ENCODE measurements around the gene MCC. TPM values are rescaled to one million over a fixed set of nuclear protein-coding genes. Genes with fewer than 3 reads are reported as not detected.

The MCC gene
- total RNA-seq, 1 donor from 2014 or later = 47.7 TPM

DNA sequence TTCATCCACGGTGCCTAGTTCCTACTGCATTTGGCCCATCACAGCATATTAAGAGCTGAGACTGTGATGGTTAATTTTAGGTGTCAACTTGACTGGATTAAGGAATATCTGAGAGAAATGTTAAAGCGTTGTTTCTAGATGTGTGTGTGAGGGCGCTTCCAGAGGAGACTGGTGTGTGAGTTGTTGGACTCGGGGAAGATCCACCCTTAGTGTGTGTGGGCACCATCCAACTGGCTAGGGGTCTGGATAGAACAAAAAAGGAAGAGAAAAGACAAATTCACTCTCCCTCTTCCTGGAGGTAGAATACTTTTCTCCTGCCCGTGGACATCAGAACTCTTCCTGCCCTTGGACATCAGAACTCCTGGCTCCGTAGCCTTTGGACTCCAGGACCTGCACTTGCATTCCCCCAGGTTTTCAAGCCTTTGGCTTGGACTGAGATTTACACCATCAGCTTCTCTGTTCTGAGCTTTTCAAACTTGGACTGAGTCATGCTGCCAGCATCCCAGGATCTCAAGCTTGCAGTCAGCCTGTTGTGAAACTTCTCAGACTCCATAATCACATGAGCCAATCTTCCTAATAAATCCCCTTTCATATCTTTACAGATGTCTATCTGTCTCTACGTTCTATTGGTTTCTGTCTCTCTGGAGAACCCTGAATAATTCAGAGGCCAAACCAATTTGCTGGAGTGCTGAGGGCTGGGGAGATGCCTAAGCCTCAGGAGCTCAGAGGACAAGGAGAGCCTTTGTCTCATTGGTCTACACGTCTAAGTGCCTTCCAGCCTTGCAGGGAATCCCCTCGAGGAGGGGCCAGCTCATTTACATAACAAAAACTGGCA, 347.2 kb downstream of the MCC start:
- peak; percentile 56 for DNase-seq

- DNase-seq = peak; percentile 13
Measured at GRCh38 chr5:113133211-113133975, 354.9 kb downstream of the MCC start.

DNA sequence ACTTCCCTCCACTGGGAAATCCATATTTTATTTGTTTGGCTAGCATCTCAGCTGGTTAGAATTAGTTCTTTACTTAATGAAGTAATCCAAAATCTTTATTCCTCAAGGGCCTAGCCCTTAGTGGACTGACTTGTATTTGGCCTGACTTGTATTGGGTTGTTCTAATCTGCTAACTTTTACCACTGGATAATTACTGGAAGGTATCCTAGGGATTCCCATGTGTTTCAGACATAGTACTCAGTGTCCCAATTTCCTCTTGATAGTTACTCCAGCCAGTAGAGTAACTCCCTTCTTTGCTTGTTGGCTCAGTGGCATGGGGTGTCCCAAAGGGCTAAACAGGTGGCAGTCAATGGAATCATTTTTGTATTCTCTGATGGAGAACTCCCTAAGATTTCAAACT, 355.7 kb downstream of the MCC start:
- peak; percentile 38 for DNase-seq

- DNase-seq = peak; percentile 29
Measured at GRCh38 chr5:113128641-113129330, 359.5 kb downstream of the MCC start.

- DNase-seq = no peak
Measured at GRCh38 chr5:113128082-113128481, 360.2 kb downstream of the MCC start.

DNA sequence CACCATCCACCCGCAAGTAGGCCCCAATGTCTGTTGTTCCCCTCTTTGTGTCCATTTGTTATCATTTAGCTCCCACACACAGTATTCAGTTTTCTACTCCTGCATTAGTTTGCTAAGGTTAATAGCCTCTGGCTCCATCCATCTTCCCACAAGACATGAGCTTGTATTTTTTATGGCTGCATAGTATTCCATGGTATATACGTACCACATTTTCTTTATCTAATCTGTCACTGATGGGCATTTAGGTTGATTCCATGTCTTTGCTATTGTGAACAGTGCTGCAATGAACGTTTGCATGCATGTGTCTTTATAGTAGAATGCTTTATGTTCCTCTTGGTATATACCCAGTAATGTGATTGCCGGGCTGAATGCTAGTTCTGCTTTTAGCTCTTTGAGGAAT, 361.2 kb downstream of the MCC start:
- DNase-seq = no peak

DNA sequence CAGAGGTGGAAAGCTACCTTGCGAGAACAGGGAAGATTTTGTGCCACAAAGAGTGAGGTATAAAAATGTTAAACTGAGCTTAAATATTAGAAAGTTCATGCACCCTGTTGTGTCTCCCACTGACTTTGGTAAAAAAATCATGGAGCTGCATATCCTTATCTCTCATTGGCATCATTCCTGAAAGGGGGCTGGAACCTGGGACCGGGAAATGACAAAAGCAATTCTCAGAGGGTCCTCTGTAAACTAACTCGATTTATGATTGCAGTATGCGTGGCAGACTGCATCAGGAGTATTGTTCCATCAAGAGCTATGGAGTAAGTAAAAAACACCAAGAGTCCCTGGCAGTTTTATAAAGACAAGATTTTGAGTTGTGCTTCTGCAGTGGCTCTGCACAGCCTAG, 362.9 kb downstream of the MCC start:
- peak; percentile 27 for DNase-seq

- peak; percentile 32 for DNase-seq
Measured at GRCh38 chr5:113124914-113125313, 363.3 kb downstream of the MCC start.

GRCh38 chr5:113124265-113124664, 364.0 kb downstream of the MCC start:
- no peak for DNase-seq

DNA sequence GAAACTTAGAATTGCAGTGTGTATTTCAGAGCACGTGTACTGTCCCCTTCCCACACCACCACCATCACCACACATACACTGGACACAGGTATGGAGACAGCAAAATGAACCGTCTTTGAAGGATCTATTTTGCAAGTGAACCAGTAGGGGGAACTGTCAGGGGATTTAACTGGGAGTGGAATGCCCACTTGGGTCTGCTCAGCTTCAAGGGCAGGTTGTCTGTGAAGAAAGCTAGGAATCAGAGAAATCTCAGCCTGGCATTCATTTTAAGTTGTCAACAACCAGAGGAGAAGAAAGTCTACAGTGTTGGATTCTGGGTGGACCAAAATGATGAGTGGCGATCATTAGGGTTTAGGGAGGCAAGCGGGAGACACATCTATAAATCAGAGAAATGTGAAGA, 364.6 kb downstream of the MCC start:
- no peak for DNase-seq

DNA sequence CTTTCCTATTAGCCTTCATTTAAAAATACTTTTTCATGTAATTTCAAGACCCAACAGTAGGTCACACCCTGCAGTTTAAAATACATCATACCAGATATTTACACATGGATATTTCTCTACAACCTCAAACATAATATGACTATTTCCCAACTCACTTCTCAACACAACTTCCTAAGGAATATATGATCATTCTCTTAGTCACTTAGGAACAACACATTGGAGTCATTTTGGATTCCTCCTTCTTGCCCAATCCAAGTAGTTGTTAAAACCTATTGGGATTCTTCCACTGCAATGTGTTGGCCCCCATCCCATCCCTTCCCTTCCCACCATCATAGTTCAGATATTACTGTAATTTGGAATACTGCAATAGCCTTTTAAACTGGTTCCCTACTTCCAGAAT, 366.2 kb downstream of the MCC start:
- DNase-seq = peak; percentile 62

DNA sequence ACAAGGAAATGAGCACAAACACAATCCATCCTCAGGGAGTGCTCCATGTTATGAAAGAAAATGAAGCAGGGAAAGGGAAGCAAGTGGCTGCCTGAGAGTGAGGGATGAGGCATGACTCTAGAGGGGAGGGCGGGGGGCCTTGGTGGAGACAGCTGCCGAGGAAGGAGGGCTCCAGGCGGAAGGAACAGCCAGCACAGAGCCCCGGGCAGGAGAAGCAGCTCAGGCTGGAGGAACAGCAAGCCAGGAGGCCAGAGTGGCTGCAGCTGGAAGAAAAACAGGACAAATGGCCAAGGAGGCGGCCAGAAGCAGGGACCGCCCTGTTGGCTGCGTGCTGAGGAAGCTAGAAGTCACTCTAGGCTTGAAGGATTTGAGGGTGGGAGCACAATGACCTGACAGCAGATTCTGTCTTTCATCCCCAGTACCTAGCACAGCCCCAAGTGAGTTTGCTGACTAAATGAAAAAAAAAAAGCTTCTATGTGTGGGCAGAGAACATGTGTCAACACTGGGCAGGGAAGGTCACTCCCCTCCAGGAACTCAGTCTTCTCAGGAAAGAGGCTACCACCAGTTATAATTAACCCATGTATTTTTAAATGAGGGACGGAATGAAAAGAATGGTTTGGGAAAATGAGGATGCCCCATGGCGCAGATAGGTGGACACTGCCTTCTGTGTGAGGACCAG, 368.9 kb downstream of the MCC start:
- peak; percentile 56 for DNase-seq

GRCh38 chr5:113118765-113119164, 369.5 kb downstream of the MCC start:
- DNase-seq = no peak

- no peak for DNase-seq
Measured at GRCh38 chr5:113118298-113118697, 370.0 kb downstream of the MCC start.

DNA sequence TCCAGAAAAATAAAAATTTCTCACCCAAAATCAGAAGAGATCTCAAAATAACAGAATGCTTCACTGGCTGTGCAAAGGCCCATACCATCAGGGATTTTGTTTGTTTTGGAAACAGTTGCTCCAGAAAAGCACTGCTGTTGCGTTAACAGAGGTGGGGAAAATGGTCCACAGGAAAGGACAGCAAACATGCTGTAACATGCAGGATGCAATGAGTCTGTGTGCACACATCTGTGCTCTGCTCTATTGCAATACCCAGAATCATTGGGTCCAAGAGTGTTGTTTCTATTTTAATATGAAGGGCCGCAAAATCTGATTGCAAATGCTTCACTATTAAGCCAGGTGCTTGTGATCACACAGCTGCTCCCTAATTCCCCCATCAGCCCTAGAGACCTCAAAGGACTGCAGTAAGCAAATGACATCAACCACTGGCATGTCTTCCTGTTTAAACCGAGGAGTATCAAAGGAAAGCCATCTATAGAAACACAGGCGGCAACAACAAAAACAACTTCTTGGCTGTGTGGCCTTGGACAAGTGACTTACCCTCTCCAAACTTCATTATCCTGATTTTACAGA, 370.6 kb downstream of the MCC start:
- DNase-seq = no peak

GRCh38 chr5:113115956-113116355, 372.3 kb downstream of the MCC start:
- no peak for DNase-seq

DNA sequence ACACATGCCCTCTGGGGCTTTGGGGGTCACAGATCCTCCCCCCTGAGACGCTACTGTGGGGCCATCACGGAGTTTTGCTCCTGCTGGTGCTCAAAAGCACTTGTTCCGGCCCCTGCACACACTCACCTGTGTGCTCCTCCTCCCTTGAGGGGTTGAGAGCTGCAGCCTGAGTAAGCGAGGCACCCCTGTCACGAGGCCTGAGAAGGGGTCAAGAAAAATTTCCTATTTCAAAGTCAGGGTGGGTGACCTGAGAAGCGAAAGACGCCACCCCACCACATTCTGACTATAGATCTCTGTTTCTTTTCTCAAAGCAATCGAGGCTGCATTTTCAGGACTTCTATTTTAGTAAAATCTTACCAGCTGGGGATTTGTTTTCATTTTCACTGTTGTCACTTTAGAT, 373.2 kb downstream of the MCC start:
- DNase-seq = no peak

- DNase-seq = no peak
Measured at GRCh38 chr5:113114559-113114958, 373.7 kb downstream of the MCC start.

DNA sequence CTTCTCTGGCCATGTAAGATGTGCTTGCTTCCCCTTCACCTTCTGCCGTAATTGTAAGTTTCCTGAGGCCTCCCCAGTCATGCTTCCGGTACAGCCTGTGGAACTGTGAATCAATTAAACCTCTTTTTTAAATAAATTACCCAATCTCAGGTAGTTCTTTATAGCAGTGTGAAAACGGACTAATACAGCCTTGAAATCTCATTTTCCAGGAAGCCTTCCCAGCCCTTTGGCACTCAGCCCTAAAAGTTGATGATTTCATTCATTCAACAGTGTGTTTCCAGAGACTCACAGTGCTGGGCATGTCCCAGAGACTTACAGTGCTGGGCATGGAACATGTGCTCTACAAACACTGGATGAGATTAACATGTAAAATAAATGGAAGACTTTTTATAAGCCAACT, 375.8 kb downstream of the MCC start:
- DNase-seq = peak; percentile 13

DNA sequence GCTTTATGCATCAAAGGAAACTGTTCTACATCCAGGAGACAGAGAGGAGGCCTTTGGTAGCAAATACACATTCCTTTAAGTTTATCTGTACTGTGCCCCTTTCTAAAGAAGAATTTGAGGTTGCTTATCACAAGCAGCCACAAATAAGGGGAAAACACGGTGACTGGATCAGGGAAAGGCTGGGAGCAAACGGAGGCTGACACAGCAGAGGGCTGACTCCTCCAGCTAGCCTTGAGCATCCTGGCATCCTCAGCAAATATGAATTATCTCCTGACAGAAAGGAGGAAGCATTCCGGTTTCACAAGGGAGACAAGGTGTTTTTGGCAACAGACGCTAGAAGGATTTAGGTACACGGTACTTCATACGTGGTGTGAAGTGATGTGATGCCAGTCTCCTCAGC, 378.1 kb downstream of the MCC start:
- DNase-seq = no peak

GRCh38 chr5:113109344-113109743, 378.9 kb downstream of the MCC start:
- no peak for DNase-seq

DNA sequence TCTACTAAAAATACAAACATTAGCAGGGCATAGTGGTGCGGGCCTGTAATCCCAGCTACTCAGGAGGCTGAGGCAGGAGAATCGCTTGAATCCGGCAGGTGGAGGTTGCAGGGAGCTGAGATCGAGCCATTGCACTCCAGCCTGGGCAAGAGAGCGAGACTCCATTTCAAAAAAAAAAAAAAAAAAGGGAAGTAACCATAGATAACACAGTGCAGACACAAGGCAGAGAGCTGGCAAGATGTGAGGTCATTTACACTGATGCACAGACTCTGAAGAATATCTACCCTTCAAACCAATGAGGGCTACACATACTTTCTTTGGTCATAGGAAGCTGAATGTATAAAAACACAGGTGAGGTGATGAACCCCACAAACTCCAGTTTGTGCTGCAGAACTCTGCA, 379.8 kb downstream of the MCC start:
- no peak for DNase-seq
